ENCODE results near the gene ZNF365. TPM values are rescaled to one million over a fixed set of nuclear protein-coding genes. Genes with fewer than 3 reads are reported as not detected.

ZNF365 gene
- total and polyA plus RNA-seq, 2 of the 8 experiments (the other 6 are each of a cell fraction or from before 2014, with no cell fraction given) = 0.41 to 0.43 TPM

- no peak for TF ChIP-seq HDAC2 (IDR thresholded peaks at IDR 0.05; ENCODE audit: borderline replicate concordance in 1 of 2, low read depth in 2 of 2, low read length in 2 of 2)
- no peak for TF ChIP-seq E2F6 (IDR thresholded peaks at IDR 0.05)
- TF ChIP-seq KDM1A (IDR thresholded peaks at IDR 0.05; ENCODE audit: borderline replicate concordance, low read length) = no peak
- TF ChIP-seq RXRA (IDR thresholded peaks at IDR 0.05; ENCODE audit: insufficient read depth, low read depth, low read length) = no peak
These were observed 39.5 kb downstream of the ZNF365 start (continued) for GRCh38 chr10:62413652-62414051.

Measured in H1 (cell line).